Right lobe of liver (tissue), 6 donors: ENCODE measurements around the gene RWDD3. TPM values are rescaled to one million over a fixed set of nuclear protein-coding genes. Genes with fewer than 3 reads are reported as not detected.

Experiments
- ATAC-seq, 4 donors: fragments of 200-7000 bp; cut with Tn5 transposase; one replicate each; pipeline ENCODE4 v1.9.1; 2020; ENCODE audit warnings: mild to moderate bottlenecking in 4 of 4, moderate library complexity in 4 of 4
- DNase-seq, 3 donors: peaks; one replicate each; pipeline ENCODE4 v3.0.0-alpha.2; 2020
- H3K27ac ChIP-seq, 3 donors: fragments of 200-600 bp; one replicate each; pipeline ENCODE4 v1.8.0; 2022
- H3K27me3 ChIP-seq, 2 donors: fragments of 200-600 bp; one replicate each; pipeline ENCODE4 v1.8.0; 2022
- H3K36me3 ChIP-seq, 4 donors: fragments of 200-600 bp; sonication (generic) in 1 of 4; one replicate each; pipeline versions ENCODE4 v1.5.1 to v1.8.0; 2017 to 2022; ENCODE audit warnings: control low read depth in 1 of 4
- H3K4me1 ChIP-seq, 4 donors: fragments of 200-600 bp; sonication (generic) in 1 of 4; one replicate each; pipeline versions ENCODE4 v1.5.1 to v1.8.0; 2017 to 2022; ENCODE audit warnings: control low read depth in 1 of 4
- H3K4me3 ChIP-seq, 3 donors: fragments of 200-600 bp; one replicate each; pipeline ENCODE4 v1.8.0; 2022
- H3K9me3 ChIP-seq, 4 donors: fragments of 200-600 bp; sonication (generic) in 1 of 4; one replicate each; pipeline versions ENCODE4 v1.5.1 to v1.8.0; 2017 to 2022; ENCODE audit warnings: control low read depth in 1 of 4
- CTCF ChIP-seq, 4 donors: fragments of 200-600 bp in 3 of 4; fragments of 450-650 bp in 1 of 4; IDR thresholded peaks; one replicate each; pipeline versions ENCODE4 v1.5.1 to v1.8.0; 2016 to 2022; ENCODE audit warnings: antibody characterized with exemption in 4 of 4, mild to moderate bottlenecking in 2 of 4
- POLR2A ChIP-seq: fragments of 450-650 bp; IDR thresholded peaks from one replicate; pipeline ENCODE4 v1.6.1; 2017; ENCODE audit warnings: antibody characterized with exemption, mild to moderate bottlenecking
- WGBS: methylation state at CpG from one replicate; pipeline ENCODE4 v1.1.6; 2018; ENCODE audit warnings: low coverage, low lambda C conversion rate; ENCODE audit not compliant: insufficient coverage; ENCODE audit errors: missing lambda C conversion rate; 5-methylcytosine and 5-hydroxymethylcytosine counted together
- intact Hi-C, 2 donors: fragments of 100-400 bp; cut with DNase I; formaldehyde crosslinking; loops; one replicate each; pipeline versions ENCODE4 v1.11.2 to v1.14.1; 2022
- total RNA-seq, 6 experiments: library from RNA; depleted of rRNA in 2 of 6; stranded (reverse); fragments of >200 nt in 2 of 6; fragmentation: NEBNext Ultra II Directional in 3 of 6; extraction: Animal tissue kit (Norgen Biotek cat#: 25700) in 3 of 6; gene quantifications; one replicate each; pipeline versions ENCODE4 v1.1.0 to v1.2.4, GENCODE V29; 2016 to 2023
- donor health status: DM: no; HTN: yes; CAD: no.
- donor health status: DM: no; HTN: no; CAD: no.
- donor health status: DM: no; HTN: no; CAD: no.
- donor health status: DM: no; HTN: yes; CAD: no.
- donor health status: DM: no; HTN: yes; CAD: no.

Gene RWDD3
- total RNA-seq, 6 experiments from 2014 or later = 3.3 to 13.2 (median 8.0) TPM

- Histone ChIP-seq H3K27ac (no peak overlapping the region), H3K9me3 (no peaks in the 10 kb centered on the region), H3K36me3 (no peaks in the 10 kb centered on the region), H3K4me1 (no peaks in the 10 kb centered on the region), H3K27me3 (no peaks in the 10 kb centered on the region), H3K4me3 (no peak overlapping the region)
- TF ChIP-seq CTCF (IDR thresholded peaks at IDR 0.05) (no peak), POLR2A (no peak)
- intact Hi-C loops = no loop called here
- DNase-seq (no peak), ATAC-seq (no peak)
- WGBS = 73% methylated on average over 1 of the region's 1 CpG
Observed at GRCh38 chr1:95217371-95217770, 16.6 kb upstream of the RWDD3 start.

- Histone ChIP-seq H3K27me3 (no peaks in the 10 kb centered on the region), H3K4me1 (no peaks in the 10 kb centered on the region), H3K9me3 (no peaks in the 10 kb centered on the region), H3K4me3 (no peak overlapping the region), H3K36me3 (no peaks in the 10 kb centered on the region), H3K27ac (no peak overlapping the region)
- ATAC-seq (no peak), DNase-seq (no peak)
- WGBS = 85% methylated on average over 4 of the region's 4 CpGs
- no peak for TF ChIP-seq POLR2A
- no peak for TF ChIP-seq CTCF (IDR thresholded peaks at IDR 0.05)
- intact Hi-C loops = no loop called here
Observed at GRCh38 chr1:95219407-95219806, 14.6 kb upstream of the RWDD3 start.

GRCh38 chr1:95221306-95221705 is 12.7 kb upstream of the RWDD3 start:
- no peaks in the 10 kb centered on the region for H3K4me1 ChIP-seq
- ATAC-seq (peak; percentile 63 to 98 (median 82)), DNase-seq (peak; percentile 41 to 71 (median 50))
- no peaks in the 10 kb centered on the region for H3K9me3 ChIP-seq
- H3K27me3 ChIP-seq = no peaks in the 10 kb centered on the region
- no peak overlapping the region for H3K27ac ChIP-seq
- intact Hi-C loops = no loop called here
- TF ChIP-seq POLR2A (no peak), CTCF (IDR thresholded peaks at IDR 0.05) (no peak)
- no peaks in the 10 kb centered on the region for H3K36me3 ChIP-seq
- no peak overlapping the region for H3K4me3 ChIP-seq
- 47% methylated on average over 5 of the region's 6 CpGs for WGBS

GRCh38 chr1:95222629-95223028 is 11.4 kb upstream of the RWDD3 start:
- WGBS = 84% methylated on average over 2 of the region's 2 CpGs
- DNase-seq (no peak), ATAC-seq (no peak)
- intact Hi-C loops = no loop called here
- H3K4me3 ChIP-seq = no peak overlapping the region
- H3K4me1 ChIP-seq = no peaks in the 10 kb centered on the region
- no peaks in the 10 kb centered on the region for H3K9me3 ChIP-seq
- no peaks in the 10 kb centered on the region for H3K27me3 ChIP-seq
- no peak for TF ChIP-seq POLR2A
- no peak for TF ChIP-seq CTCF (IDR thresholded peaks at IDR 0.05)
- no peak overlapping the region for H3K27ac ChIP-seq
- H3K36me3 ChIP-seq = no peaks in the 10 kb centered on the region

- no peak for DNase-seq
- no peak overlapping the region for H3K27ac ChIP-seq
- no peaks in the 10 kb centered on the region for H3K4me1 ChIP-seq
- ATAC-seq = no peak
- TF ChIP-seq CTCF (IDR thresholded peaks at IDR 0.05) = no peak
- no peak for TF ChIP-seq POLR2A
- intact Hi-C loops = no loop called here
- no peaks in the 10 kb centered on the region for H3K9me3 ChIP-seq
- no peak overlapping the region for H3K4me3 ChIP-seq
- H3K27me3 ChIP-seq = no peaks in the 10 kb centered on the region
- no peaks in the 10 kb centered on the region for H3K36me3 ChIP-seq
Observed at GRCh38 chr1:95223110-95223509, 10.9 kb upstream of the RWDD3 start.
